Thyroid gland (tissue), 4 donors: ENCODE results near the gene GLRA1. TPM values are rescaled to one million over a fixed set of nuclear protein-coding genes. Genes with fewer than 3 reads are reported as not detected.
"Not testable (repeated sequence)": the region's sequence is repeated elsewhere in the genome, so short reads cannot be mapped to it uniquely, and the experiment has no call there.

Experiments
- DNase-seq, 2 donors: peaks; one replicate each; pipeline ENCODE4 v3.0.0-alpha.2; 2019
- H3K27ac ChIP-seq, 3 donors: fragments of 200-600 bp; sonication (generic); 1 replicate in 2 of 3; 2 replicates in 1 of 3; pipeline ENCODE4 v1.5.1; 2016 to 2019; ENCODE audit warnings: mild to moderate bottlenecking in 1 of 3, moderate library complexity in 1 of 3
- H3K27me3 ChIP-seq: fragments of 200-600 bp; sonication (generic); one replicate; pipeline ENCODE4 v1.5.1; 2019
- H3K36me3 ChIP-seq, 2 donors: fragments of 200-600 bp; sonication (generic); one replicate each; pipeline ENCODE4 v1.5.1; 2016 to 2019
- H3K4me1 ChIP-seq, 2 donors: fragments of 200-600 bp; sonication (generic); one replicate each; pipeline ENCODE4 v1.5.1; 2017 to 2019
- H3K4me3 ChIP-seq, 3 donors: fragments of 200-600 bp; sonication (generic); replicated peaks in 1 of 3; 1 replicate in 2 of 3; 2 replicates in 1 of 3; pipeline ENCODE4 v1.5.1; 2016; ENCODE audit warnings: mild to moderate bottlenecking in 1 of 3
- H3K9me3 ChIP-seq: fragments of 200-600 bp; sonication (generic); one replicate; pipeline ENCODE4 v1.5.1; 2017
- CTCF ChIP-seq, 6 experiments: fragments of 200-600 bp in 3 of 6; fragments of 450-650 bp in 3 of 6; sonication (generic) in 3 of 6; IDR thresholded peaks; one replicate each; pipeline ENCODE4 v1.5.1; 2016 to 2019; ENCODE audit warnings: antibody characterized with exemption in 6 of 6, mild to moderate bottlenecking in 2 of 6, inconsistent platforms in 1 of 6, moderate library complexity in 1 of 6
- POLR2A ChIP-seq, 2 donors: fragments of 450-650 bp; IDR thresholded peaks; one replicate each; pipeline ENCODE4 v1.6.1; 2017; ENCODE audit warnings: antibody characterized with exemption in 2 of 2, mild to moderate bottlenecking in 2 of 2, moderate library complexity in 1 of 2
- WGBS, 2 donors: methylation state at CpG; one replicate each; pipeline ENCODE4 v1.1.5; 2017; 5-methylcytosine and 5-hydroxymethylcytosine counted together
- intact Hi-C: fragments of 100-400 bp; cut with DNase I; formaldehyde crosslinking; loops from one replicate; pipeline ENCODE4 v1.15.1; 2023
- total RNA-seq, 4 donors: library from RNA; depleted of rRNA; stranded (reverse); fragments of >200 nt; gene quantifications; one replicate each; pipeline ENCODE4 v1.2.3, GENCODE V29; 2016

Gene GLRA1
- total RNA-seq, 4 donors from 2014 or later = not detected

- Histone ChIP-seq H3K4me1 (no peaks in the 10 kb centered on the region), H3K27me3 (no peaks in the 10 kb centered on the region), H3K4me3 (no peak overlapping the region), H3K36me3 (peaks cover 37 to 49% of the 10 kb centered on the region in 2 donors), H3K9me3 (no peaks in the 10 kb centered on the region), H3K27ac (no peak overlapping the region)
- intact Hi-C loops = no loop called here
- no peak for TF ChIP-seq POLR2A (IDR thresholded peaks at IDR 0.05)
- no peak for TF ChIP-seq CTCF (IDR thresholded peaks at IDR 0.05)
- no peak for DNase-seq
- 98% methylated on average over 3 of the region's 3 CpGs for WGBS, 2 donors
These were observed 131.3 kb downstream of the GLRA1 start for GRCh38 chr5:151793358-151793757.

GRCh38 chr5:151787817-151788216 lies 136.8 kb downstream of the GLRA1 start:
- intact Hi-C loops = no loop called here
- Histone ChIP-seq H3K27ac (no peak overlapping the region), H3K4me3 (no peak overlapping the region), H3K36me3 (peaks cover 10 to 28% of the 10 kb centered on the region in 2 donors), H3K27me3 (no peaks in the 10 kb centered on the region), H3K9me3 (no peaks in the 10 kb centered on the region), H3K4me1 (peaks cover 13% of the 10 kb centered on the region in 2 donors)
- TF ChIP-seq CTCF (IDR thresholded peaks at IDR 0.05) (no peak), POLR2A (IDR thresholded peaks at IDR 0.05) (no peak)
- no peak for DNase-seq
- WGBS, 2 donors = 86 to 95% methylated on average over 6 of the region's 6 CpGs

- TF ChIP-seq POLR2A (IDR thresholded peaks at IDR 0.05) (no peak), CTCF (IDR thresholded peaks at IDR 0.05) (no peak)
- Histone ChIP-seq H3K9me3 (no peaks in the 10 kb centered on the region), H3K27me3 (no peaks in the 10 kb centered on the region), H3K27ac (no peak overlapping the region), H3K4me3 (no peak overlapping the region), H3K4me1 (peaks cover 13 to 17% of the 10 kb centered on the region in 2 donors), H3K36me3 (peaks cover 8 to 16% of the 10 kb centered on the region in 2 donors)
- intact Hi-C loops = no loop called here
- no peak for DNase-seq
- 85 to 88% methylated on average over 4 of the region's 4 CpGs for WGBS, 2 donors
These were observed 138.2 kb downstream of the GLRA1 start for GRCh38 chr5:151786468-151786867.

GRCh38 chr5:151784141-151784540 lies 140.5 kb downstream of the GLRA1 start:
- no peak for DNase-seq
- H3K27me3 ChIP-seq = no peaks in the 10 kb centered on the region
- peaks cover 26 to 27% of the 10 kb centered on the region in 2 donors for H3K4me1 ChIP-seq
- WGBS, 2 donors = 65 to 68% methylated on average over 3 of the region's 3 CpGs
- no peak overlapping the region for H3K4me3 ChIP-seq
- intact Hi-C loops = no loop called here
- no peaks in the 10 kb centered on the region for H3K9me3 ChIP-seq
- H3K36me3 ChIP-seq = peaks cover 0 to 4% of the 10 kb centered on the region in 2 donors
- no peak for TF ChIP-seq CTCF (IDR thresholded peaks at IDR 0.05)
- no peak for TF ChIP-seq POLR2A (IDR thresholded peaks at IDR 0.05)
- no peak overlapping the region for H3K27ac ChIP-seq

- H3K4me1 ChIP-seq = peaks cover 26 to 31% of the 10 kb centered on the region in 2 donors
- H3K9me3 ChIP-seq, intact Hi-C loops, H3K27ac ChIP-seq, H3K36me3 ChIP-seq, DNase-seq, H3K4me3 ChIP-seq, H3K27me3 ChIP-seq: not testable (repeated sequence)
- WGBS, 2 donors = 90 to 92% methylated on average over 16 of the region's 16 CpGs
These were observed 141.0 kb downstream of the GLRA1 start for GRCh38 chr5:151783664-151784063.

- Histone ChIP-seq H3K4me1 (peaks cover 26 to 34% of the 10 kb centered on the region in 2 donors), H3K36me3 (no peaks in the 10 kb centered on the region), H3K4me3 (no peak overlapping the region), H3K27me3 (no peaks in the 10 kb centered on the region), H3K27ac (no peak overlapping the region), H3K9me3 (no peaks in the 10 kb centered on the region)
- intact Hi-C loops = no loop called here
- no peak for TF ChIP-seq POLR2A (IDR thresholded peaks at IDR 0.05)
- WGBS, 2 donors = 84 to 88% methylated on average over 1 of the region's 1 CpG
- DNase-seq = no peak
These were observed 143.4 kb downstream of the GLRA1 start for GRCh38 chr5:151781201-151781600.
